ENCODE results near the gene FAXC. TPM values are rescaled to one million over a fixed set of nuclear protein-coding genes. Genes with fewer than 3 reads are reported as not detected.
A peak's percentile ranks its signal among the peaks of the same experiment; 100 is the strongest.

The FAXC gene
- 0.11 and 3.0 TPM in 2 replicates for total RNA-seq
- 1.8 TPM for polyA plus RNA-seq (2012)

- DNase-seq (ENCODE audit: low read depth): peak; percentile 18
Observed at GRCh38 chr6:99349171-99350141, at the start of gene FAXC. Gene FAXC, minus strand, starts transcription at chr6:99349674. Its CDS starts 302 bp downstream, at chr6:99349372.

GRCh38 chr6:99397287-99397686, 47.8 kb upstream of the FAXC start:
- DNase-seq (ENCODE audit: low read depth): no peak

GRCh38 chr6:99393698-99394531, 44.4 kb upstream of the FAXC start, which contains the start of gene COQ3:
Gene COQ3, minus strand, starts transcription at chr6:99394195. Its CDS starts 16 bp downstream, at chr6:99394179.
- peak; percentile 84 for DNase-seq (ENCODE audit: low read depth)

GRCh38 chr6:99393366-99393697, 43.9 kb upstream of the FAXC start:
- no peak for DNase-seq (ENCODE audit: low read depth)

- DNase-seq (ENCODE audit: low read depth): no peak
Observed at GRCh38 chr6:99390896-99391295, 41.4 kb upstream of the FAXC start.

- no peak for DNase-seq (ENCODE audit: low read depth)
Observed at GRCh38 chr6:99384507-99384906, 35.0 kb upstream of the FAXC start.

GRCh38 chr6:99378636-99379035, 29.2 kb upstream of the FAXC start:
- DNase-seq (ENCODE audit: low read depth): no peak

GRCh38 chr6:99369533-99369932, 20.1 kb upstream of the FAXC start:
- no peak for DNase-seq (ENCODE audit: low read depth)

- DNase-seq (ENCODE audit: low read depth): no peak
Observed at GRCh38 chr6:99366852-99367251, 17.4 kb upstream of the FAXC start.

GRCh38 chr6:99364026-99364425, 14.6 kb upstream of the FAXC start:
- DNase-seq (ENCODE audit: low read depth): no peak

- DNase-seq (ENCODE audit: low read depth): no peak
Observed at GRCh38 chr6:99362678-99363268, 13.3 kb upstream of the FAXC start.

- DNase-seq (ENCODE audit: low read depth): no peak
Observed at GRCh38 chr6:99359800-99360199, 10.3 kb upstream of the FAXC start.

GRCh38 chr6:99356641-99357040, 7.2 kb upstream of the FAXC start:
- DNase-seq (ENCODE audit: low read depth): no peak

- no peak for DNase-seq (ENCODE audit: low read depth)
Observed at GRCh38 chr6:99354983-99355382, 5.5 kb upstream of the FAXC start.

- DNase-seq (ENCODE audit: low read depth): peak; percentile 36
Observed at GRCh38 chr6:99353126-99353525, 3.7 kb upstream of the FAXC start.

GRCh38 chr6:99350573-99350972, 1.1 kb upstream of the FAXC start:
- DNase-seq (ENCODE audit: low read depth): no peak

- no peak for DNase-seq (ENCODE audit: low read depth)
Observed at GRCh38 chr6:99348288-99349170, 945 bp downstream of the FAXC start.

- DNase-seq (ENCODE audit: low read depth): no peak
Observed at GRCh38 chr6:99347804-99348203, 1.7 kb downstream of the FAXC start.

- DNase-seq (ENCODE audit: low read depth): no peak
Observed at GRCh38 chr6:99346595-99346994, 2.9 kb downstream of the FAXC start.

- DNase-seq (ENCODE audit: low read depth): no peak
Observed at GRCh38 chr6:99345164-99345563, 4.3 kb downstream of the FAXC start.

- DNase-seq (ENCODE audit: low read depth): peak; percentile 8
Observed at GRCh38 chr6:99344289-99344688, 5.2 kb downstream of the FAXC start.

Measured in myocyte (in vitro differentiated cells).